GM12878 (cell line): ENCODE results near the gene PRSS36. TPM values are rescaled to one million over a fixed set of nuclear protein-coding genes. Genes with fewer than 3 reads are reported as not detected.

Source experiments
- ATAC-seq: fragments of 200-7000 bp; cut with Tn5 transposase; 3 replicates; pipeline ENCODE4 v1.9.1; 2020; ENCODE audit warnings: mild to moderate bottlenecking, moderate library complexity
- BruUV-seq: library from RNA; stranded (reverse); fragments of 400-500 nt; replicated peaks from 2 replicates; lab custom pipeline; 2021; lab: Mats Ljungman, UMichigan
- CTCF ChIA-PET: fragments of 300-600 bp; sonication (Branson Sonifier 250); formaldehyde crosslinking; extraction: SDS; loops from one replicate; lab custom pipeline; 2021; ENCODE audit warnings: inconsistent platforms; lab: Yijun Ruan, JAX
- POLR2A ChIA-PET: fragments of 350-600 bp; formaldehyde crosslinking; extraction: SDS; loops from one replicate; lab custom pipeline; 2021; ENCODE audit warnings: inconsistent platforms; lab: Charles Lee
- RAD21 ChIA-PET: fragments of 300-600 bp; sonication (Branson Sonifier 250); formaldehyde crosslinking; loops from one replicate; lab custom pipeline; 2023; ENCODE audit warnings: antibody characterized with exemption; ENCODE audit not compliant: unreplicated experiment; lab: Charles Lee
- SMC1A ChIA-PET: fragments of 300-600 bp; sonication (Branson Sonifier 250); formaldehyde crosslinking; loops from one replicate; lab custom pipeline; 2023; ENCODE audit not compliant: unreplicated experiment, uncharacterized antibody; lab: Charles Lee
- DNase-seq: peaks from one replicate; pipeline ENCODE4 v3.0.0-alpha.2; 2011; ENCODE audit warnings: low read depth, low spot score
- FAIRE-seq: peaks from 3 replicates; lab custom pipeline; 2011; peaks lifted over from hg19 to GRCh38; lab: Jason Lieb, UNC
- H2AFZ ChIP-seq: 2 replicates; pipeline ENCODE4 v1.6.0; 2011; ENCODE audit warnings: low read depth, low read length, control low read depth; ENCODE audit not compliant: control insufficient read depth
- H3K27ac ChIP-seq: 2 replicates; pipeline ENCODE4 v1.5.1; 2011; ENCODE audit warnings: control low read depth; ENCODE audit not compliant: control insufficient read depth, insufficient read depth
- H3K27me3 ChIP-seq, 2 experiments: replicated peaks in 1 of 2; 2 replicates each; pipeline versions ENCODE4 v1.6.0 to v1.6.1; 2011; ENCODE audit warnings: low read length in 1 of 2; ENCODE audit not compliant: control insufficient read depth in 2 of 2, insufficient read depth in 2 of 2
- H3K36me3 ChIP-seq, 2 experiments: 2 replicates each; pipeline ENCODE4 v1.5.1; 2011; ENCODE audit warnings: low read length in 1 of 2; ENCODE audit not compliant: control insufficient read depth in 2 of 2, insufficient read depth in 2 of 2
- H3K4me1 ChIP-seq: 2 replicates; pipeline ENCODE4 v1.6.1; 2011; ENCODE audit warnings: mild to moderate bottlenecking, low read length, moderate library complexity, mixed read lengths; ENCODE audit not compliant: control insufficient read depth, insufficient read depth
- H3K4me2 ChIP-seq: 2 replicates; pipeline ENCODE4 v1.6.0; 2011; ENCODE audit warnings: control low read depth; ENCODE audit not compliant: control insufficient read depth, insufficient read depth
- H3K4me3 ChIP-seq: fragments of 200-600 bp; sonication (generic); 2 replicates; pipeline ENCODE4 v1.5.1; 2016
- H3K79me2 ChIP-seq: 2 replicates; pipeline ENCODE4 v1.6.0; 2011; ENCODE audit warnings: low read length; ENCODE audit not compliant: control insufficient read depth, insufficient read depth
- H3K9ac ChIP-seq: 2 replicates; pipeline ENCODE4 v1.8.0; 2011; ENCODE audit warnings: low read length, control low read depth, mixed read lengths; ENCODE audit not compliant: control insufficient read depth, insufficient read depth
- H3K9me3 ChIP-seq: replicated peaks from 3 replicates; pipeline ENCODE4 v1.5.1; 2011; ENCODE audit warnings: mild to moderate bottlenecking, low read length; ENCODE audit not compliant: control insufficient read depth, insufficient read depth
- H4K20me1 ChIP-seq: 2 replicates; pipeline ENCODE4 v1.6.0; 2011; ENCODE audit not compliant: control insufficient read depth, insufficient read depth
- IRF4 ChIP-seq: IDR thresholded peaks from 2 replicates; pipeline ENCODE4 v1.6.1; 2011; ENCODE audit warnings: low read depth, low read length
- MTA2 ChIP-seq: fragments of 450-650 bp; IDR thresholded peaks from 2 replicates; pipeline ENCODE4 v1.6.1; 2016; ENCODE audit warnings: low read depth, mild to moderate bottlenecking, moderate library complexity
- RFX5 ChIP-seq: IDR thresholded peaks from 2 replicates; pipeline ENCODE4 v1.6.1; 2011; ENCODE audit warnings: low read depth, low read length, improper control_type of control experiment
- SIN3A ChIP-seq: IDR thresholded peaks from 2 replicates; pipeline ENCODE4 v1.6.1; 2012; ENCODE audit warnings: low read depth, low read length, improper control_type of control experiment
- SUZ12 ChIP-seq: fragments of 200-600 bp; sonication (generic); IDR thresholded peaks from one replicate; pipeline ENCODE4 v1.6.1; 2018; ENCODE audit warnings: antibody characterized with exemption, mild to moderate bottlenecking; ENCODE audit not compliant: unreplicated experiment
- TARDBP ChIP-seq: IDR thresholded peaks from 2 replicates; pipeline ENCODE4 v1.6.1; 2016; ENCODE audit warnings: borderline replicate concordance
- WGBS: methylation state at CpG from one replicate; pipeline ENCODE4 v1.1.6; 2016; ENCODE audit warnings: low lambda C conversion rate; ENCODE audit not compliant: insufficient replicate concordance, insufficient coverage; ENCODE audit errors: missing lambda C conversion rate; 5-methylcytosine and 5-hydroxymethylcytosine counted together
- in situ Hi-C: fragments of 300-500 bp; cut with MboI; formaldehyde crosslinking; loops from 9 replicates; pipeline ENCODE4 v1.14.3; 2018; ENCODE audit warnings: mixed read lengths
- intact Hi-C: fragments of 100-400 bp; cut with micrococcal nuclease; formaldehyde crosslinking; loops from one replicate; pipeline ENCODE4 v1.14.2; 2022; ENCODE audit not compliant: unreplicated experiment
- polyA plus RNA-seq, 11 experiments: library from polyadenylated mRNA; depleted of rRNA in 4 of 11; unstranded in 6 of 11; stranded (reverse) in 5 of 11; fragments of >200 nt; fragmentation: Nextera tagmentation in 4 of 11; fragmentation: Illumina TruSeq in 1 of 11; extraction: Ambion mirVana in 4 of 11; extraction: Trizol in 1 of 11; gene quantifications; 1 replicate in 1 of 11; 2 replicates in 10 of 11; pipeline versions ENCODE4 v1.2.1 to v1.2.3, GENCODE V29; 2011 to 2016; ENCODE audit warnings: inconsistent platforms in 2 of 11, missing spikeins in 2 of 11, low read depth in 1 of 11
- total RNA-seq, 4 experiments: library from RNA; depleted of rRNA in 3 of 4; stranded (reverse); fragments of >200 nt in 3 of 4; fragmentation: Illumina TruSeq in 1 of 4; extraction: Trizol in 1 of 4; gene quantifications; 2 replicates each; pipeline versions ENCODE4 v1.2.1 to v1.2.3, GENCODE V29; 2013 to 2021
- TF ChIP-seq, protein P1 (sequence below): IDR thresholded peaks from 2 replicates; pipeline ENCODE4 v1.6.1; 2012; ENCODE audit warnings: improper control_type of control experiment, low read depth, low read length; ENCODE audit not compliant: insufficient replicate concordance
- TF ChIP-seq, protein P2 (sequence below): IDR thresholded peaks from 2 replicates; pipeline ENCODE4 v1.6.1; 2011; ENCODE audit warnings: mild to moderate bottlenecking, low read depth, low read length, moderate library complexity; ENCODE audit not compliant: insufficient replicate concordance
- TF ChIP-seq, protein P3 (sequence below): fragments of 450-650 bp; IDR thresholded peaks from 2 replicates; pipeline ENCODE4 v1.6.1; 2018; ENCODE audit warnings: mild to moderate bottlenecking, low read depth, moderate library complexity; ENCODE audit not compliant: partially characterized antibody
- TF ChIP-seq, protein P4 (sequence below): fragments of 450-650 bp; IDR thresholded peaks from 2 replicates; pipeline ENCODE4 v1.6.1; 2016; ENCODE audit warnings: mild to moderate bottlenecking

The PRSS36 gene
- total and polyA plus RNA-seq, 10 of the 15 experiments (the other 5 are each of a cell fraction or from before 2014, with no cell fraction given): 0.11 to 1.1 (median 0.17) TPM; not detected in 3

DNA sequence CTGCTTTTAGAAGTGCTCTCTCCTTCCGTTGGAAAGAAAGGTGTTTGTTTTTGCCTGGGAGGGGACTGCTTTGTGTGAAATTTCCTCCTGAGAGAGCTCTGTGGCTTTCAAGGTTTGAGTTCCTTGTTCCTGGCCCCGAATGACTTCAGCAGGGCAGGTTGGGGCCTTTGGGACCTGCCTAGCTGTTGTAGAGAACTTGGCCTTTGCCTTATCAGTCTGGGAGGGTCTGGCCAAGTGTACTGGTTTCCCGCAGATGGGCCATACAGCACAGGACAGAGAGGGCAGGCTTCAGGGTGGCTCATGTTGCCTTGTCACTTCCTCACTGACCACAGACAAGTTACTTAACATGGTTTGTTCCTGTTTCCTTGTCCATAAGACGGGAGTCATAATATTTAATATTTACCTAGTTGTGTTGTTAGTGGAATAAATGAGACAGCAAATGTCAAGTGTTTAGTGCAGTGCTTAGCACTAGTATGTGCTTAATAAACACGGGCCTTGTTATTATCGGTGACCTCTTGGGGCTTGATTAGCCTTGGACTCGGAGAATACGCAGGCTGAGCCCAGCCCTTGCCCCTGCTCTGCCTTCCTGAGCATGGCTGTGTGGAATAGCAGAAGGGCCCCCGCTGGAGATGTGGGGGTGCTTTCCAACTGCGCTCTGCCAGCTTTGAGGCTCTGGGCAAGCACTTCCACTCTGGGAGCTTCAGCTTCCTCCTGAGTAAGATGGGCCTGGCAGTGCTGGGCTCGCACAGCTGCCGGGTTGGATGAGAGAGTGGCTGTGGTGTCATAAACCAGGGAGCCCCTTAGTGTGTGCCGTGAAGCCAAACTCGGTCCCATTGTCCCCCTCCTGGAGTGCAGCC lies 20.9 kb downstream of the PRSS36 start (continued):
- TF ChIP-seq, protein P1, sequence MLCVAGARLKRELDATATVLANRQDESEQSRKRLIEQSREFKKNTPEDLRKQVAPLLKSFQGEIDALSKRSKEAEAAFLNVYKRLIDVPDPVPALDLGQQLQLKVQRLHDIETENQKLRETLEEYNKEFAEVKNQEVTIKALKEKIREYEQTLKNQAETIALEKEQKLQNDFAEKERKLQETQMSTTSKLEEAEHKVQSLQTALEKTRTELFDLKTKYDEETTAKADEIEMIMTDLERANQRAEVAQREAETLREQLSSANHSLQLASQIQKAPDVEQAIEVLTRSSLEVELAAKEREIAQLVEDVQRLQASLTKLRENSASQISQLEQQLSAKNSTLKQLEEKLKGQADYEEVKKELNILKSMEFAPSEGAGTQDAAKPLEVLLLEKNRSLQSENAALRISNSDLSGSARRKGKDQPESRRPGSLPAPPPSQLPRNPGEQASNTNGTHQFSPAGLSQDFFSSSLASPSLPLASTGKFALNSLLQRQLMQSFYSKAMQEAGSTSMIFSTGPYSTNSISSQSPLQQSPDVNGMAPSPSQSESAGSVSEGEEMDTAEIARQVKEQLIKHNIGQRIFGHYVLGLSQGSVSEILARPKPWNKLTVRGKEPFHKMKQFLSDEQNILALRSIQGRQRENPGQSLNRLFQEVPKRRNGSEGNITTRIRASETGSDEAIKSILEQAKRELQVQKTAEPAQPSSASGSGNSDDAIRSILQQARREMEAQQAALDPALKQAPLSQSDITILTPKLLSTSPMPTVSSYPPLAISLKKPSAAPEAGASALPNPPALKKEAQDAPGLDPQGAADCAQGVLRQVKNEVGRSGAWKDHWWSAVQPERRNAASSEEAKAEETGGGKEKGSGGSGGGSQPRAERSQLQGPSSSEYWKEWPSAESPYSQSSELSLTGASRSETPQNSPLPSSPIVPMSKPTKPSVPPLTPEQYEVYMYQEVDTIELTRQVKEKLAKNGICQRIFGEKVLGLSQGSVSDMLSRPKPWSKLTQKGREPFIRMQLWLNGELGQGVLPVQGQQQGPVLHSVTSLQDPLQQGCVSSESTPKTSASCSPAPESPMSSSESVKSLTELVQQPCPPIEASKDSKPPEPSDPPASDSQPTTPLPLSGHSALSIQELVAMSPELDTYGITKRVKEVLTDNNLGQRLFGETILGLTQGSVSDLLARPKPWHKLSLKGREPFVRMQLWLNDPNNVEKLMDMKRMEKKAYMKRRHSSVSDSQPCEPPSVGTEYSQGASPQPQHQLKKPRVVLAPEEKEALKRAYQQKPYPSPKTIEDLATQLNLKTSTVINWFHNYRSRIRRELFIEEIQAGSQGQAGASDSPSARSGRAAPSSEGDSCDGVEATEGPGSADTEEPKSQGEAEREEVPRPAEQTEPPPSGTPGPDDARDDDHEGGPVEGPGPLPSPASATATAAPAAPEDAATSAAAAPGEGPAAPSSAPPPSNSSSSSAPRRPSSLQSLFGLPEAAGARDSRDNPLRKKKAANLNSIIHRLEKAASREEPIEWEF: no peak
- no peak for TF ChIP-seq SUZ12

DNA sequence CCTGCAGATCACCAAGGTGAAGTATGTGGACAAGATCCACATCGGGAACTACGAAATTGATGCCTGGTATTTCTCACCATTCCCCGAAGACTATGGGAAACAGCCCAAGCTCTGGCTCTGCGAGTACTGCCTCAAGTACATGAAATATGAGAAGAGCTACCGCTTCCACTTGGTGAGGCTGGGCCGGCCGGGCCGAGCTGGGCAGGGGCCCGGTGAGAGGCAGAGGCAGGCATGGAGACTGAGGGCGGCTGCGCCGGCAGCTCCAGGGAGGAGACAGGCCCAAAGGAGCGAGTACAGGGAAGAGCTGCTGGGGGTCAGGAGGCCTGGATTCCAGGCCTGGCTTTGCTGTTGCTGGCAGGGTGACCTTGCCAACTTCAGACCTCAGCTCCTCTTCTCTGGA lies 22.7 kb downstream of the PRSS36 start:
- no peak for TF ChIP-seq MTA2
- no peak for TF ChIP-seq IRF4
- TF ChIP-seq RFX5: no peak
- TF ChIP-seq, protein P2, sequence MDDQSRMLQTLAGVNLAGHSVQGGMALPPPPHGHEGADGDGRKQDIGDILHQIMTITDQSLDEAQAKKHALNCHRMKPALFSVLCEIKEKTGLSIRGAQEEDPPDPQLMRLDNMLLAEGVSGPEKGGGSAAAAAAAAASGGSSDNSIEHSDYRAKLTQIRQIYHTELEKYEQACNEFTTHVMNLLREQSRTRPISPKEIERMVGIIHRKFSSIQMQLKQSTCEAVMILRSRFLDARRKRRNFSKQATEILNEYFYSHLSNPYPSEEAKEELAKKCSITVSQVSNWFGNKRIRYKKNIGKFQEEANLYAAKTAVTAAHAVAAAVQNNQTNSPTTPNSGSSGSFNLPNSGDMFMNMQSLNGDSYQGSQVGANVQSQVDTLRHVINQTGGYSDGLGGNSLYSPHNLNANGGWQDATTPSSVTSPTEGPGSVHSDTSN: no peak
- TF ChIP-seq, protein P3, sequence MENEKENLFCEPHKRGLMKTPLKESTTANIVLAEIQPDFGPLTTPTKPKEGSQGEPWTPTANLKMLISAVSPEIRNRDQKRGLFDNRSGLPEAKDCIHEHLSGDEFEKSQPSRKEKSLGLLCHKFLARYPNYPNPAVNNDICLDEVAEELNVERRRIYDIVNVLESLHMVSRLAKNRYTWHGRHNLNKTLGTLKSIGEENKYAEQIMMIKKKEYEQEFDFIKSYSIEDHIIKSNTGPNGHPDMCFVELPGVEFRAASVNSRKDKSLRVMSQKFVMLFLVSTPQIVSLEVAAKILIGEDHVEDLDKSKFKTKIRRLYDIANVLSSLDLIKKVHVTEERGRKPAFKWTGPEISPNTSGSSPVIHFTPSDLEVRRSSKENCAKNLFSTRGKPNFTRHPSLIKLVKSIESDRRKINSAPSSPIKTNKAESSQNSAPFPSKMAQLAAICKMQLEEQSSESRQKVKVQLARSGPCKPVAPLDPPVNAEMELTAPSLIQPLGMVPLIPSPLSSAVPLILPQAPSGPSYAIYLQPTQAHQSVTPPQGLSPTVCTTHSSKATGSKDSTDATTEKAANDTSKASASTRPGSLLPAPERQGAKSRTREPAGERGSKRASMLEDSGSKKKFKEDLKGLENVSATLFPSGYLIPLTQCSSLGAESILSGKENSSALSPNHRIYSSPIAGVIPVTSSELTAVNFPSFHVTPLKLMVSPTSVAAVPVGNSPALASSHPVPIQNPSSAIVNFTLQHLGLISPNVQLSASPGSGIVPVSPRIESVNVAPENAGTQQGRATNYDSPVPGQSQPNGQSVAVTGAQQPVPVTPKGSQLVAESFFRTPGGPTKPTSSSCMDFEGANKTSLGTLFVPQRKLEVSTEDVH: no peak
- TF ChIP-seq, protein P4, sequence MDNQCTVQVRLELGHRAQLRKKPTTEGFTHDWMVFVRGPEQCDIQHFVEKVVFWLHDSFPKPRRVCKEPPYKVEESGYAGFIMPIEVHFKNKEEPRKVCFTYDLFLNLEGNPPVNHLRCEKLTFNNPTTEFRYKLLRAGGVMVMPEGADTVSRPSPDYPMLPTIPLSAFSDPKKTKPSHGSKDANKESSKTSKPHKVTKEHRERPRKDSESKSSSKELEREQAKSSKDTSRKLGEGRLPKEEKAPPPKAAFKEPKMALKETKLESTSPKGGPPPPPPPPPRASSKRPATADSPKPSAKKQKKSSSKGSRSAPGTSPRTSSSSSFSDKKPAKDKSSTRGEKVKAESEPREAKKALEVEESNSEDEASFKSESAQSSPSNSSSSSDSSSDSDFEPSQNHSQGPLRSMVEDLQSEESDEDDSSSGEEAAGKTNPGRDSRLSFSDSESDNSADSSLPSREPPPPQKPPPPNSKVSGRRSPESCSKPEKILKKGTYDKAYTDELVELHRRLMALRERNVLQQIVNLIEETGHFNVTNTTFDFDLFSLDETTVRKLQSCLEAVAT: no peak
- TF ChIP-seq SIN3A: no peak
- no peak for TF ChIP-seq TARDBP
- ChIA-PET CTCF (no interaction called here), POLR2A (no interaction called here), RAD21 (no interaction called here), SMC1A (no interaction called here)
- FAIRE-seq (no peak), ATAC-seq (no peak), DNase-seq (no peak)
- H4K20me1 ChIP-seq: no peaks in the 10 kb centered on the region
- WGBS: 89% methylated on average over 13 of the region's 13 CpGs
- no peak overlapping the region for H3K4me2 ChIP-seq
- no peaks in the 10 kb centered on the region for H3K4me1 ChIP-seq
- H3K9ac ChIP-seq: no peak overlapping the region
- no peak overlapping the region for H3K27ac ChIP-seq
- intact Hi-C loops: no loop called here
- in situ Hi-C loops: no loop called here
- no peaks in the 10 kb centered on the region for H3K79me2 ChIP-seq
- no peaks in the 10 kb centered on the region for H3K27me3 ChIP-seq
- H2AFZ ChIP-seq: no peak overlapping the region
- no peaks in the 10 kb centered on the region for H3K9me3 ChIP-seq
- H3K36me3 ChIP-seq: peaks cover 0 to 3% of the 10 kb centered on the region in 2 experiments; a peak in 2 of 4 replicates
- H3K4me3 ChIP-seq: no peak overlapping the region
- no TSS peak for BruUV-seq
